Neural progenitor cell (in vitro differentiated cells): ENCODE data around the gene ATP11A. TPM values are rescaled to one million over a fixed set of nuclear protein-coding genes. Genes with fewer than 3 reads are reported as not detected.

Experiments used
- DNase-seq: peaks from one replicate; pipeline ENCODE4 v3.0.0-alpha.2; 2016; ENCODE audit warnings: low spot score
- H2AFZ ChIP-seq: fragments of 200-600 bp; sonication (generic); replicated peaks from 2 replicates; pipeline ENCODE4 v1.6.1; 2016; ENCODE audit warnings: antibody characterized with exemption
- H3F3A ChIP-seq: fragments of 200-600 bp; sonication (generic); 2 replicates; pipeline ENCODE4 v1.6.1; 2016; ENCODE audit warnings: antibody characterized with exemption, low read depth
- H3K27ac ChIP-seq: fragments of 200-600 bp; sonication (generic); 2 replicates; pipeline ENCODE4 v1.5.1; 2016; ENCODE audit warnings: mild to moderate bottlenecking
- H3K27me3 ChIP-seq: fragments of 200-600 bp; sonication (generic); 2 replicates; pipeline ENCODE4 v1.6.1; 2016; ENCODE audit warnings: mild to moderate bottlenecking, moderate library complexity
- H3K36me3 ChIP-seq: fragments of 200-600 bp; sonication (generic); 2 replicates; pipeline ENCODE4 v1.5.1; 2016
- H3K4me1 ChIP-seq: fragments of 200-600 bp; sonication (generic); 2 replicates; pipeline ENCODE4 v1.6.1; 2016; ENCODE audit warnings: mixed run types
- H3K4me2 ChIP-seq: fragments of 200-600 bp; sonication (generic); 2 replicates; pipeline ENCODE4 v1.6.1; 2016
- H3K4me3 ChIP-seq: fragments of 200-600 bp; sonication (generic); 2 replicates; pipeline ENCODE4 v1.5.1; 2016
- H3K79me2 ChIP-seq: fragments of 200-600 bp; sonication (generic); 2 replicates; pipeline ENCODE4 v1.6.1; 2016; ENCODE audit warnings: low read depth
- H3K9ac ChIP-seq: fragments of 200-600 bp; sonication (generic); 2 replicates; pipeline ENCODE4 v1.6.1; 2016
- H3K9me3 ChIP-seq: fragments of 200-600 bp; sonication (generic); 2 replicates; pipeline ENCODE4 v1.5.1; 2016; ENCODE audit warnings: low read depth
- H4K20me1 ChIP-seq: fragments of 200-600 bp; sonication (generic); 2 replicates; pipeline ENCODE4 v1.6.1; 2016; ENCODE audit warnings: low read depth
- H3K27ac Mint-ChIP-seq: 3 replicates; pipeline ENCODE4 v1.8.0; 2021; ENCODE audit warnings: mixed read lengths
- H3K27me3 Mint-ChIP-seq: 2 replicates; pipeline ENCODE4 v1.8.0; 2022; ENCODE audit warnings: low read depth, mild to moderate bottlenecking, inconsistent platforms, moderate library complexity, mixed read lengths; ENCODE audit not compliant: insufficient read depth
- H3K36me3 Mint-ChIP-seq: 3 replicates; pipeline ENCODE4 v1.8.0; 2021; ENCODE audit warnings: mixed read lengths
- H3K4me1 Mint-ChIP-seq: 3 replicates; pipeline ENCODE4 v1.8.0; 2021; ENCODE audit warnings: mixed read lengths
- H3K4me3 Mint-ChIP-seq: 3 replicates; pipeline ENCODE4 v1.8.0; 2021; ENCODE audit warnings: mild to moderate bottlenecking, moderate library complexity, mixed read lengths
- H3K9me3 Mint-ChIP-seq: 3 replicates; pipeline ENCODE4 v1.8.0; 2020; ENCODE audit warnings: mixed read lengths
- CTCF ChIP-seq: fragments of 200-600 bp; sonication (generic); IDR thresholded peaks from 2 replicates; pipeline ENCODE4 v1.5.1; 2017; ENCODE audit warnings: antibody characterized with exemption, mild to moderate bottlenecking
- EZH2 ChIP-seq: fragments of 200-600 bp; sonication (generic); IDR thresholded peaks from 2 replicates; pipeline ENCODE4 v1.6.1; 2017; ENCODE audit warnings: antibody characterized with exemption, mild to moderate bottlenecking, moderate library complexity
- EZH2phosphoT487 ChIP-seq: fragments of 200-600 bp; sonication (generic); IDR thresholded peaks from 2 replicates; pipeline ENCODE4 v1.6.1; 2017; ENCODE audit warnings: antibody characterized with exemption
- total RNA-seq: library from RNA; depleted of rRNA; stranded (reverse); fragments of >200 nt; gene quantifications from 2 replicates; pipeline ENCODE4 v1.2.3, GENCODE V29; 2015; ENCODE audit warnings: low replicate concordance

The ATP11A gene
- total RNA-seq, 1 donor from 2014 or later, result 12.6 TPM

- TF ChIP-seq EZH2 (no peak), EZH2phosphoT487 (no peak), CTCF (no peak)
- no peak overlapping the region for H3K27ac Mint-ChIP-seq
- H3K4me3 Mint-ChIP-seq, result no peak overlapping the region
- H3K36me3 Mint-ChIP-seq, result peaks cover 49% of the 10 kb centered on the region
- H3K4me1 Mint-ChIP-seq, result peaks cover 59% of the 10 kb centered on the region
- Histone ChIP-seq H3K36me3 (no peaks in the 10 kb centered on the region), H3K79me2 (peaks cover 57% of the 10 kb centered on the region), H2AFZ (no peak overlapping the region), H3K4me2 (peak overlapping the region; percentile 69), H3K27me3 (no peaks in the 10 kb centered on the region), H4K20me1 (peaks cover 87% of the 10 kb centered on the region), H3K9me3 (no peaks in the 10 kb centered on the region), H3K9ac (no peak overlapping the region), H3K27ac (no peak overlapping the region), H3K4me1 (peaks cover 77% of the 10 kb centered on the region), H3F3A (peaks cover 66% of the 10 kb centered on the region), H3K4me3 (no peak overlapping the region)
- H3K27me3 Mint-ChIP-seq, result peaks cover 3% of the 10 kb centered on the region
- DNase-seq, result no peak
- H3K9me3 Mint-ChIP-seq, result peaks cover 8% of the 10 kb centered on the region
These were observed 213.3 kb downstream of the ATP11A start for GRCh38 chr13:112903071-112903577.

DNA sequence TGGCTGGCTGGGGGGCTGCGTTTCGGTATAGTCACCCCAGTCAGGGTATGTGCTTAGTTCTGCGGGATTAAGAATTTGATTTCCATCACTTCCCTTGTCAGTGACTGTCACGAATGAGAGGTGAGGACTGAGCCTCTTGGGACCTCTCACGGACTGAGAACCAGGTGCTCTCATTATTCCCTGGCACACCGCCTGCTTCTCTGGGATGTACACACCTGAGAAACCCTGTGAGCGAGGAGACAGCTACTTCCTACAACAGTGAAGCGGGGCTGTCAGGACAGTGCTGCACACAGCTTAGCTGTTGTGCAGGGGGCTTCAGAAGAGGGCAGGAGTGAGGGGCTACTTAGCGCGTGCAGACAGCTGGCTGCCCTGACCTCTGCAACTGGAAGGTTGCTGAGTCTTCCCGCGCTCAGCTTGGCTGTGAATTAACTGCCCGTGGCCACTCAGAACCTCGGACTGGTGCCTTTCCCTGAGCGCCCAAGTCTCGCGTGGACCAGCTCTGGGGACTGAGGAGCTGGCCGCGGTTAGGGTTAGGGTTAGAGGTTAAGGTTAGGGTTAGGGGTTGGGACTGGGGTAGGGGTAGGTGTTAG, 213.9 kb downstream of the ATP11A start:
- Mint-ChIP-seq H3K4me1 (peaks cover 56% of the 10 kb centered on the region), H3K4me3 (no peak overlapping the region), H3K27ac (no peak overlapping the region), H3K9me3 (peaks cover 8% of the 10 kb centered on the region), H3K36me3 (peaks cover 49% of the 10 kb centered on the region), H3K27me3 (peaks cover 3% of the 10 kb centered on the region)
- H3F3A ChIP-seq, result peaks cover 66% of the 10 kb centered on the region
- H2AFZ ChIP-seq, result no peak overlapping the region
- H3K27ac ChIP-seq, result peak overlapping the region; percentile 96
- H3K4me1 ChIP-seq, result peaks cover 78% of the 10 kb centered on the region
- no peaks in the 10 kb centered on the region for H3K27me3 ChIP-seq
- H3K36me3 ChIP-seq, result no peaks in the 10 kb centered on the region
- no peak for DNase-seq
- H3K79me2 ChIP-seq, result peaks cover 63% of the 10 kb centered on the region
- H3K4me3 ChIP-seq, result peak overlapping the region; percentile 30
- H3K9me3 ChIP-seq, result no peaks in the 10 kb centered on the region
- no peak for TF ChIP-seq EZH2phosphoT487
- no peak for TF ChIP-seq CTCF
- no peak for TF ChIP-seq EZH2
- H3K9ac ChIP-seq, result no peak overlapping the region
- peak overlapping the region; percentile 69 for H3K4me2 ChIP-seq
- peaks cover 82% of the 10 kb centered on the region for H4K20me1 ChIP-seq

GRCh38 chr13:112904436-112904960, 214.7 kb downstream of the ATP11A start:
- Histone ChIP-seq H3K4me3 (peak overlapping the region; percentile 30), H3K9ac (peak overlapping the region; percentile 32), H3K27ac (peak overlapping the region; percentile 96), H3F3A (peaks cover 66% of the 10 kb centered on the region), H3K27me3 (no peaks in the 10 kb centered on the region), H2AFZ (no peak overlapping the region), H3K79me2 (peaks cover 70% of the 10 kb centered on the region), H3K9me3 (no peaks in the 10 kb centered on the region), H3K4me2 (peak overlapping the region; percentile 69), H3K36me3 (no peaks in the 10 kb centered on the region), H4K20me1 (peaks cover 74% of the 10 kb centered on the region), H3K4me1 (peaks cover 78% of the 10 kb centered on the region)
- DNase-seq, result peak; percentile 67
- Mint-ChIP-seq H3K27ac (no peak overlapping the region), H3K4me3 (no peak overlapping the region), H3K27me3 (peaks cover 3% of the 10 kb centered on the region), H3K36me3 (peaks cover 56% of the 10 kb centered on the region), H3K9me3 (peaks cover 8% of the 10 kb centered on the region), H3K4me1 (peaks cover 60% of the 10 kb centered on the region)
- no peak for TF ChIP-seq EZH2phosphoT487
- TF ChIP-seq CTCF, result no peak
- TF ChIP-seq EZH2, result no peak
